Upper lobe of left lung (tissue), 6 donors: ENCODE data around the gene COL15A1. TPM values are rescaled to one million over a fixed set of nuclear protein-coding genes. Genes with fewer than 3 reads are reported as not detected.
"Not testable (repeated sequence)": the region's sequence is repeated elsewhere in the genome, so short reads cannot be mapped to it uniquely, and the experiment has no call there.

Experiments used
- ATAC-seq, 2 donors: fragments of 200-7000 bp; cut with Tn5 transposase; one replicate each; pipeline ENCODE4 v1.9.1; 2022; ENCODE audit warnings: mild to moderate bottlenecking in 2 of 2, moderate library complexity in 2 of 2; ENCODE audit not compliant: low FRiP score in 2 of 2
- DNase-seq, 2 donors: peaks; one replicate each; pipeline ENCODE4 v3.0.0-alpha.2; 2019 to 2020
- H3K27ac ChIP-seq, 4 donors: fragments of 200-600 bp; sonication (generic); one replicate each; pipeline ENCODE4 v1.5.1; 2016 to 2019
- H3K27me3 ChIP-seq, 4 donors: fragments of 200-600 bp; sonication (generic); one replicate each; pipeline ENCODE4 v1.5.1; 2017 to 2019
- H3K36me3 ChIP-seq, 4 donors: fragments of 200-600 bp; sonication (generic); one replicate each; pipeline ENCODE4 v1.5.1; 2016 to 2019
- H3K4me1 ChIP-seq, 4 donors: fragments of 200-600 bp; sonication (generic); one replicate each; pipeline ENCODE4 v1.5.1; 2018 to 2019
- H3K4me3 ChIP-seq, 4 donors: fragments of 200-600 bp; sonication (generic); one replicate each; pipeline ENCODE4 v1.5.1; 2017 to 2019; ENCODE audit warnings: mild to moderate bottlenecking in 2 of 4, moderate library complexity in 1 of 4
- H3K9me3 ChIP-seq, 4 donors: fragments of 200-600 bp; sonication (generic); one replicate each; pipeline ENCODE4 v1.5.1; 2018 to 2019
- EP300 ChIP-seq, 4 donors: sonication (generic); formaldehyde crosslinking; IDR thresholded peaks; one replicate each; pipeline ENCODE4 v1.5.1; 2017; ENCODE audit warnings: antibody characterized with exemption in 4 of 4, control low read depth in 2 of 4
- POLR2A ChIP-seq, 4 donors: fragments of 450-650 bp; IDR thresholded peaks; one replicate each; pipeline ENCODE4 v1.5.1; 2016 to 2017; ENCODE audit warnings: antibody characterized with exemption in 4 of 4, mild to moderate bottlenecking in 2 of 4
- POLR2AphosphoS5 ChIP-seq, 2 donors: sonication (generic); formaldehyde crosslinking; IDR thresholded peaks; one replicate each; pipeline ENCODE4 v1.5.1; 2017; ENCODE audit warnings: antibody characterized with exemption in 2 of 2
- WGBS, 2 donors: methylation state at CpG; one replicate each; pipeline ENCODE4 v1.1.5; 2017 to 2018; 5-methylcytosine and 5-hydroxymethylcytosine counted together
- total RNA-seq, 6 donors: library from RNA; depleted of rRNA in 4 of 6; stranded (reverse); fragments of >200 nt in 4 of 6; gene quantifications; one replicate each; pipeline versions ENCODE4 v1.1.0 to v1.2.1, GENCODE V29; 2016 to 2021
- TF ChIP-seq, protein P1 (sequence below), 6 experiments: fragments of 450-650 bp in 4 of 6; fragments of 200-600 bp in 2 of 6; sonication (generic) in 2 of 6; IDR thresholded peaks; one replicate each; pipeline ENCODE4 v1.5.1; 2016 to 2019; ENCODE audit warnings: antibody characterized with exemption in 6 of 6
- donor health status: DM: no; HTN: no; CAD: no; lungs with moderate emphysema.
- donor health status: DM: no; HTN: yes; CAD: no; lungs with severe emphysema.

Gene COL15A1
- total RNA-seq, 6 donors from 2014 or later = 1.0 to 17.9 (median 2.7) TPM

DNA sequence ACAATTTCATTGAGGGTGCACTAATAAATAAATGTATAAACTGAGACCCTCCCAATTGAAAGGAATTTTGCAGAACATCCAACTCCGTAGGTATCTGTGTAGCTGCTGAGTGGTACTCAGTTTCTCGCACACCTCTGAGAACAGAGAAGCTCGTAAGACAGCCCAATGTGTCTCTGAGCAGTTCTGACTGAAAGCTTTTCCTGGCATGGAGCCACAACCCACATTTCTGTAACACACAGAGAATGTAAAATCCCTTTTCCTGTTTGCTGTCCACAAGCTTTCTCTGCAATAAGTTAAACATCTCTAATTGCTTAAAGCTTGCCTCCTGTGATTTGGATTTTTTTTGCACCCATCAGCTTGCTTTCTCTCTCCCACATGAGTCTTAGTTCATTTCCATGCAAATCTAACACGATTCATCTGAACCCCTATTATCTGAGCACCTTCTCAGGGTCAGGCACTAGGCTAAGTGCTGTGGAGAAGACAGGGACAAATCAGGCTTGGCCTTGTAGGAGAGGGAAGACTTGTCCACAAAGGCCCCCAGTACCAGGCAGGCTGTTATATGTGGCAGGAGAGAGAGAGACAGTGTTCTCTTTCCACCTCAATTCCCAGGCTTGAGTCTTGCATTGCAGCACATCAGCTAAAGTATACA, 44.2 kb upstream of the COL15A1 start:
- 39 to 54% methylated on average over 4 of the region's 4 CpGs for WGBS, 2 donors
- Histone ChIP-seq H3K4me1 (no peaks in the 10 kb centered on the region), H3K4me3 (no peak overlapping the region), H3K9me3 (no peaks in the 10 kb centered on the region), H3K27me3 (no peaks in the 10 kb centered on the region), H3K27ac (no peak overlapping the region), H3K36me3 (no peaks in the 10 kb centered on the region)
- no peak for ATAC-seq
- DNase-seq = no peak
- TF ChIP-seq POLR2A (IDR thresholded peaks at IDR 0.05) (no peak), POLR2AphosphoS5 (IDR thresholded peaks at IDR 0.05) (no peak), EP300 (IDR thresholded peaks at IDR 0.05) (no peak)
- TF ChIP-seq, protein P1, sequence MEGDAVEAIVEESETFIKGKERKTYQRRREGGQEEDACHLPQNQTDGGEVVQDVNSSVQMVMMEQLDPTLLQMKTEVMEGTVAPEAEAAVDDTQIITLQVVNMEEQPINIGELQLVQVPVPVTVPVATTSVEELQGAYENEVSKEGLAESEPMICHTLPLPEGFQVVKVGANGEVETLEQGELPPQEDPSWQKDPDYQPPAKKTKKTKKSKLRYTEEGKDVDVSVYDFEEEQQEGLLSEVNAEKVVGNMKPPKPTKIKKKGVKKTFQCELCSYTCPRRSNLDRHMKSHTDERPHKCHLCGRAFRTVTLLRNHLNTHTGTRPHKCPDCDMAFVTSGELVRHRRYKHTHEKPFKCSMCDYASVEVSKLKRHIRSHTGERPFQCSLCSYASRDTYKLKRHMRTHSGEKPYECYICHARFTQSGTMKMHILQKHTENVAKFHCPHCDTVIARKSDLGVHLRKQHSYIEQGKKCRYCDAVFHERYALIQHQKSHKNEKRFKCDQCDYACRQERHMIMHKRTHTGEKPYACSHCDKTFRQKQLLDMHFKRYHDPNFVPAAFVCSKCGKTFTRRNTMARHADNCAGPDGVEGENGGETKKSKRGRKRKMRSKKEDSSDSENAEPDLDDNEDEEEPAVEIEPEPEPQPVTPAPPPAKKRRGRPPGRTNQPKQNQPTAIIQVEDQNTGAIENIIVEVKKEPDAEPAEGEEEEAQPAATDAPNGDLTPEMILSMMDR (IDR thresholded peaks at IDR 0.05) = no peak

DNA sequence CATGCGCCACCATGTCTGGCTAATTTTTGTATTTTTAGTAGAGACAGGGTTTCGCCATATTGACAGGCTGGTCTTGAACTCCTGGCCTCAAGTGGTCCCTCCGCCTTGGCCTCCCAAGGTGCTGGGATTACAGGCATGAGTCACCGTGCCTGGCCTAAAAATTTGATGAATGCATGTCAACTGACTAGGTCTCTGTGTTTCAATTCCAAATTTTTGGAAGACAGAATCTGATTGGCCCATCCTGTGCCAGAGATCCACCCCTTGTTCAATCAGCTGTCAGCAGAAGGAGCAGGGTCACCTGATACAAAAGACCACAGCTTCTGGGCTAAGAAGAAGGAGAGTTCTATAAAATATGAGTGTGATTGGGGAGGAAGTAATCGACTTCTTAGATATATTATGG, 43.5 kb upstream of the COL15A1 start:
- ATAC-seq (no peak), DNase-seq (no peak)
- Histone ChIP-seq H3K27me3 (no peaks in the 10 kb centered on the region), H3K9me3 (no peaks in the 10 kb centered on the region), H3K36me3 (no peaks in the 10 kb centered on the region), H3K27ac (no peak overlapping the region), H3K4me3 (no peak overlapping the region), H3K4me1 (no peaks in the 10 kb centered on the region)
- TF ChIP-seq POLR2A (IDR thresholded peaks at IDR 0.05) = no peak
- TF ChIP-seq EP300 (IDR thresholded peaks at IDR 0.05) = no peak
- no peak for TF ChIP-seq POLR2AphosphoS5 (IDR thresholded peaks at IDR 0.05)
- TF ChIP-seq, protein P1 (IDR thresholded peaks at IDR 0.05) = no peak
- WGBS, 2 donors = 96 to 98% methylated on average over 3 to 5 of the region's 5 CpGs

DNA sequence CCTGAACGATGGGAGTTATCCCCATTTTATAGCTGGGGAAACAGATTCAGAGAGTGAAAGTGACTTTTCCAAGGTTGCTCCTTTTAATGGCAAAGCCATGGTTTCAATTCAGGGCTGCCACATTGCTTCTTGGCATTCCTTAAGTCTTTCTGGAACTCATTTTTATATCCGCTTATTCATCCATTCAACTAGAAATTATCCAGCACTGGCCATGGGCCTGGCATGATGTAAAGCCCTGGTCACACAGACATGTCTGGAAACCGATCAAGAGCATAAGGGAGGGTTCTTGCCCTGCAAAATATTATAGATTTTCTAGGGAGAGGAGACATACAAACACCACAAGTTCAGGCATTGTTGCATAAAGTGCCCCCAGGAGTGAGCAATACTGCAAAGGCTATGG, 43.0 kb upstream of the COL15A1 start:
- H3K27me3 ChIP-seq = no peaks in the 10 kb centered on the region
- TF ChIP-seq, protein P1 (IDR thresholded peaks at IDR 0.05) = no peak
- TF ChIP-seq POLR2A (IDR thresholded peaks at IDR 0.05) = no peak
- TF ChIP-seq EP300 (IDR thresholded peaks at IDR 0.05) = no peak
- TF ChIP-seq POLR2AphosphoS5 (IDR thresholded peaks at IDR 0.05) = no peak
- 87 to 93% methylated on average over 3 of the region's 3 CpGs for WGBS, 2 donors
- no peak overlapping the region for H3K27ac ChIP-seq
- no peaks in the 10 kb centered on the region for H3K4me1 ChIP-seq
- no peaks in the 10 kb centered on the region for H3K36me3 ChIP-seq
- no peaks in the 10 kb centered on the region for H3K9me3 ChIP-seq
- ATAC-seq (no peak), DNase-seq (no peak)
- no peak overlapping the region for H3K4me3 ChIP-seq

DNA sequence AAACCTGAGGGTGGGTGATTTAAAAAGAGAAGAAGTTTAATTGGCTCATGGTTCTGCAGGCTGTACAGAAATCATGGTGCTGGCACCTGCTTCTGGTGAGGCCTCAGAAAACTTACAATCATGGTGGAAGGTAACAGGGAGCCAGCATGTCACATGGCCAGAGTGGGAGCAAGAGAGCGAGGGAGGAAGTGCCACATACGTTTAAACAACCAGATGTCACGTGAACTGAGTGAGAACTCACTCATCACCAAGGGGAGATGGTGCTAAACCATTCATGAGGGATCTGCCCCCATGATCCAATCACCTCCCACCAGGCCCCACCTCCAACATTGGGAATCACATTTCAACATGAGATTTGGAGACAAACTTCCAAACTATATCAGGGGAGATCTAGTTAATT, 41.9 kb upstream of the COL15A1 start:
- H3K27me3 ChIP-seq, H3K27ac ChIP-seq, ATAC-seq, H3K36me3 ChIP-seq, H3K9me3 ChIP-seq, H3K4me3 ChIP-seq, DNase-seq, H3K4me1 ChIP-seq: not testable (repeated sequence)
- WGBS, 2 donors = 73 to 77% methylated on average over 3 of the region's 3 CpGs

DNA sequence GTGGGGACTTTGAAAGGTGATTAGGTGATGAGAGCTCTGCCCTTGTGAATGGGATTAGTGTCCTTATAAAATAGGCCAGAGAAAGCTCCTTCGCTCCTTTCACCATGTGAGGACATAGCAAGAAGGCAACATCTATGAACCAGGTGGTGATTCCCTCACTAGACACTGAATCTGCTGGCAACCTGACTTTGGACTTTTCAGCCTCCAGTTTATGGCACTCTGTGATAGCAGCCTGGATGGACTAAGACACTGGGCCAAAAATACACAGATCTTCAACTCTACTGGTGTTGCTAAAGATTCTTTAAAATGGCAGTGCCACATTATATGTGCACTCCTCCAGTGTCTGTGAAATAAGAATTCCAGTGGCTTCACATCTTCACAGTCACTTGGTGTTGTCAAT, 41.2 kb upstream of the COL15A1 start:
- DNase-seq (no peak), ATAC-seq (no peak)
- 94 to 96% methylated on average over 1 of the region's 1 CpG for WGBS, 2 donors
- Histone ChIP-seq H3K36me3 (no peaks in the 10 kb centered on the region), H3K27ac (no peak overlapping the region), H3K9me3 (no peaks in the 10 kb centered on the region), H3K4me1 (peaks cover 0 to 6% (median 0%) of the 10 kb centered on the region in 4 donors), H3K27me3 (no peaks in the 10 kb centered on the region), H3K4me3 (no peak overlapping the region)
- no peak for TF ChIP-seq POLR2AphosphoS5 (IDR thresholded peaks at IDR 0.05)
- TF ChIP-seq, protein P1 (IDR thresholded peaks at IDR 0.05) = no peak
- TF ChIP-seq EP300 (IDR thresholded peaks at IDR 0.05) = no peak
- TF ChIP-seq POLR2A (IDR thresholded peaks at IDR 0.05) = no peak
